GM11168 (cell line): ENCODE data around the gene IL17B.

Experiments
- in situ Hi-C: fragments of 300-500 bp; cut with MboI; formaldehyde crosslinking; loops from one replicate; pipeline ENCODE4 v1.12.0; 2022; ENCODE audit warnings: low sequenced_read_pairs; ENCODE audit not compliant: unreplicated experiment

IL17B gene

DNA sequence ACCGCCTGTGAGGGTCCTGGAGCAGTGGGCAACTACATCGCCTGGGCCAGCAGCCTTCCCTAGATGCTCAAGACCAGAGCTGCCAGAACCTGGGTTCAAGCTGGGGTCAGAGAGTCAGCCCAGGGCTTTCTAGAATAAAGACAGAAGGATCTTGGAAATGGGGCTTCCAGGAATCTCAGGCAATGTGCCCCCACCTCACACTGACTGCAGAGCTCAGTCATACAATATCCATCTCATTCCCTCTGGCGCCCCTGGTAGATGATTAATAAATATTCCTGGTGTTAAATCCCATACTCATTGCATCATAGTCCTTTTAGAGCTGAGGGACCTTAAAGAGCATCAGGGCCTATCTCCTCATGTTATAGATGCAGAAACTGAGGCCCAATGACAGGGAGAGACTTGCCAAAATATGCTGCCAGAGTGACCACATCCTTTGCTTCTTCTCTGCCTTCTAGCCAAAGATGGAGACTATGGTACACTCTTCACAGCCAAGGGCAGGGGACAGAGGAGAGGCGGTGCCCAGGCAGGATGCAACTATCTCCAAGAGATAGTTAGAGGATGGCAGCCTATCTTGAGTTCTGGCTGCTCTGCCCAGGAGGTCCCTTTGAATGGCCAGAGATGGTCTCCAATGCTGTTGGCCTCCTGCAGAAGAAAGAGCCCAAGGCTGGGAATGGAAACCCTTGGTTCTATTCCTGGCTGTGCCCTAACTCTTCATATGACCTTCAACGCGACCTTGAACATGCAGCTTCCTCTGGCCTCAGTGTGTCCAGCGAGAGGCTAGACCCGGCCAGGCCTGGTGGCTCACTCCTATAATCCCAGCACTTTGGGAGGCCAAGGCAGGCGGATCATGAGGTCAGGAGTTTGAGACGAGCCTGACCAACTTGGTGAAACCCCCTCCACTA, 36.2 kb upstream of the IL17B start:
- in situ Hi-C loops = no loop called here

DNA sequence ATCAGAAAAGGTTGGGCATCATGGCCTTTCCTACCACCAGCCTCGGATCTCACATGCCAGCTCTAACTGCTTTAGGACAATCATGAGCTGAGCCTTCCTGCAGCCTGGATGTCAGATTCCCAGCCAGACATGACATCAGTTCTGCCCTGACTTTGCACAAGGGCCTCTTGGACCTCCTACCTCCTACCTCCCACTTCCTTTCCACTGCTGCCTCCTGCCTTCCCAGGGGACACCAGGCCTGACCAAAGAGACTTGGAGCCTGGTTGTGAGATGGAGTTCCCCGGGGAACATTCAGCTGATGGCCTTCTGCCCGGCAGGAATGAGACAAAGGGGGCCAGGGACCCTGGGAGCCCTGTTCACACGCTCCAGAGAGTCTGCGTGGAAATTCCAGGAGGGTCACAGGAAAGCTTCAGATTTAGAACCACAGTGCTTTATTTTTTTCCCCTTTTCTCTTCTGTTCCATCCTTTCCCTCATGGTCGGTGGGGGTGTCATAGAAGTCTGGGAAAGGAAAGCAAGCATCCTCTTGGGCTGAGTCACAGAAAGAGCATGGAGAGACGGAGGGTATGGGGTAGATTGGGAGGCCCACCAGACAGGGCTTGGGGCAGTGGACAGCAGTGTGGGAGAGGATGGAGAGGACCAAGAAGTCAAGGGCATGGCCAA, 35.4 kb upstream of the IL17B start:
- in situ Hi-C loops = no loop called here

GRCh38 chr5:149413477-149414210, 34.6 kb upstream of the IL17B start:
- in situ Hi-C loops = no loop called here

DNA sequence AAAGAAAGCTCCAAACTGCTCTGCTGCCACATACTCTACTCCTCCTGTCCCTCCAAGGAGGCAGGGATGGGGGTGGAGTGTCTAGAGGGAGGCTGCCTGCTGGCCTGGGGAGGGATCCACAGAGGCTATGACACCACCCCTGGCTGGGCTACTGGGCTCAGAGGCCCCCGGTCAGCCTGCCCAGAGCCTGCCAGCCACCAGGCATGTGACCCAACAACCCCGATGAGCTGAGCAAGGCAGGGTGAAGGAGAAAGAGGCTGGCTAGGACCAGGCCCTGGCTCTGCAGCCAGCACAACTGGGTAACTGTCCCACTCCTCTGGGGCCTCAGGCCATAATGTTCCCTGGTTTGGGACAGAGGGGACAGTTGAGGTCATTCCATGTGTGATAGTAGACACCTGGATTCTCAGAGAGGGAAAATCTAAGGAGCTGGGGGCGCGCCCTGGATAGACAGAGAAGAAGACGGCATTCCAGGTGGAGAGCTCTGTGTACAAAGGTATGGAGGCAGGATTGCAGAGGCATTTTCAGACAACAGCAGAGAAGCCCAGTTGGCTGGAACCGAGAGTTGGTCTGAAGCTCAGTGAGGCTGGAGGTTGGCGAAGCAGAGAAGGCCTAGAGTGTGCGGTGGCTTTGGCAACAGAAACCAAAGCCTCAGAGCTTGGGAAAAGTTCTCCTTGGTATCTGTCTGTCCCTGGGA, 33.8 kb upstream of the IL17B start:
- in situ Hi-C loops = no loop called here

GRCh38 chr5:149411738-149412519, 32.8 kb upstream of the IL17B start:
- in situ Hi-C loops = no loop called here

GRCh38 chr5:149410721-149411432, 31.8 kb upstream of the IL17B start:
- in situ Hi-C loops = no loop called here

DNA sequence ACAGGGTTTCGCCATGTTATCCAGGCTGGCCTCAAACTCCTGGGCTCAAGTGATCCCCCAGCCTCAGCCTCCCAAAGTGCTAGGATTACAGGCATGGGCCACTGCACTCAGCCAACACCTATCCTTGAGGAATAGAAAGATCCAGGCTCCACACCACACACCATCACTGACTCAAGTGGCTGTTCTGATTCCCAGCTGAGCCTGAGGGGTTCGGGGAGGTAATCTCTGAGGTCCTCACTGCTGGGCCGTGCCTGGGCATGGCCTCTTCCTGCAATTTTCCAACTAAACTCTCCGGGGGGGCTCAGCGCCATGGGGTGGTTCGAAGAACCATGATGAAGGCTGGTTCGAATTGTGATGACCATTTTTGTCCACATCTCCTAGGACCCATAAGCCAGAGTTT, 31.0 kb upstream of the IL17B start:
- in situ Hi-C loops = no loop called here

DNA sequence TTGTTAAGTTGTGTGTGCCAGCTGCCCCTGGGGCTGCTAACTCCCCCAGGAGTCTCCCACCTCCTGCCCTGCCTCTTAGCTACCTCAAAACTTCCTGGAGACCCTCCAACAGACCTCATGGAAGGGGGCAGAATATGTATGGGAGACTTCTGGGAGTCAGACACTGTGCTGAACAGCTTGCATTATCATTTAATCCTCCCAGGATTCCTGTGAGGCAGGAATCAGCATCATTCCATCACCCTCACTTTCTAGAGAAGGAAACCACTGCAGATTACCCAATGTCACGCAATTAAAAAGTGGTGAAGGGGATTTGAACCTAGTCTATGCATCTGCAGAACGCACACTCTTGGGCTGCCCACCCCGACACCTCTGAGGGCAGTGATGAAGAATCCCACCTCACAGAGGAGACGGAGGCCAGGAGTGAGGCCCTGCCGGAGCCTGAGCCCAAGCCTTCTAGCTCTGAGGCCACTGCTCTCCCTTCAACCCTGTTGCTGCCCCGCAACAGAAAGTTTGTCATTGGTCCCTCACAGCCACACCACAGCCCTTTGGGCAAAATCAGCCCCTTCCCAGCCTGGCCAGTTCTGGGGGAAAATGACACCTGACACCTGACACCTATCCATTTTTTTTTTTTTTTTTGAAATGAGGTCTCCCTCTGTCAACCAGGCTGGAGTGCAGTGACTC, 30.3 kb upstream of the IL17B start:
- in situ Hi-C loops = no loop called here

GRCh38 chr5:149408252-149409099, 29.4 kb upstream of the IL17B start:
- in situ Hi-C loops = no loop called here

DNA sequence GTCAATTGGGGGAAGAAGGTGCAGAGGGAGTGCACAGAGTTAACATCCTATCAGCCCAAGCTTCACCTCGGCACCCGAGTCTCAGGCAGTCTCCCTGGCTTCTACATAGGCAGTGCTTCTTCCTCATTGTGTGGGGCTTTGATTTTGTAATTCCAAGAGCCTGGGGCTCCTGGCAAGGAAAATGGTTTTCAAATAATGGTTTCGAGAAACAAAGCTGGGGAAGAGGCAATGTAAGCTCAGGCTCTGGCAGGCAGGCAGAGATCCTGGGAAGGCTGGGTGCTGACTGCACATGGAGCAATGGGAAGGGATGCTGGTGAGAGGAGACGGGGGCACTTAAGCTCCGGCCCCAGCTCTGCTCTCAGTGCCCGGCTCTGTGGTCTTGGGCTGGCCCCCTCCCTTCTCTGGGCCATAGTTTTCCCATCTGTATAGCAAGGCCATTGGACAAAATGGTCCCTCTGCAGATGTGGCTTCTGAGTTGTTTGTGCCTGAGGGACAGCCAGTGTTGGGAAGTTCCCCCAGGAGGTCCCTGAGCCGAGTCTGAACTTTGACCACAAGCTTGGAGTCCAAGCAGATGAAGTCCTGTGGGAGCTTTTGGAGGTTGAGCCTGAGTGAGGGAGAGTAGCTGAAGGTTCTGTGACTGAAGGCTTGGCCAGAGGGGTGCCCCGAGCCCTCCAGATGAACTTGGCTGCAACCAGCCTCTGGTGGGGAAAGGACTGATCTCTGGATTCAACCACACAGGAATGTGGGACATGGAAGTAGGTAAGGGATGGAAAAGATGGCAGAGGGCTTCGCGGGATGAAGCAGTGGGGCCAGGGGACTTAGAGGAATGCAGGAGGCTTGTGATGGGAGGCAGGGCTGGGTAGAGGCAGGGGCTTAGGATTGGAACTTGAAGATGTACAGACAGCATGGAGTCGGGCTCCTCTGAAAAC, 28.5 kb upstream of the IL17B start:
- in situ Hi-C loops = no loop called here

- in situ Hi-C loops = no loop called here
These were observed 27.9 kb upstream of the IL17B start for GRCh38 chr5:149406979-149407306.

- in situ Hi-C loops = no loop called here
These were observed 27.3 kb upstream of the IL17B start for GRCh38 chr5:149406203-149406978.

DNA sequence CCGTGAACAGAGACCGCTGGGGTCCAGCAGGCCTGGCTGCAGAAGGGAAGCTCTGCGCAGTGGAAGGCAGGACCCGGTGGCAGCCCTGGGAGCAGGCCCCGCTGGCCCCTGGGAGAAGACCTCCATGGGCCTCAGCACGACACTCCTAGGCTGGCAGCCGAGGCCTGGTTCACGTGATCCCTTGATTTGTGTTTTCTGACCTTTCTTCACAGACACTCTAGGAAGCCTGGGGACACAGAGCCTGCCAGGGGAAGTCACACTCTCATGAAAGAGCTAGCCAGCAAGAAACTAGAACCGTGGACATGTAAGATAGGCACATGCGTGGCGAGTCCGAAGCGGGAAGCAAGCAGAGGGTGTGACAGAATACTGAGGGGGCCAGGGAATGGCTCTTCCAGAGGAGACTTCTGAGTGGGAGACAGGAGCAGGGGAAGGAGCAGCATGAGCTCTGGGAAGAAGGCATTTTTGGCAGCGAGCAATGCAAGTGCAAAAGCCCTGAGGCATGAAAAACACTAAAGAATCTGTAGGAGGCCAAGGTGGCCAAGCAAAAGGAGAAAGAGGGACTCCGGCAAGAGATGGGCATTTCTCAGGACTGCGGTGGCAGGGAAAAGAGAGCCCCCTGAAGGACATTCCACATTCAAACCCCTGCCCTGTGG, 26.6 kb upstream of the IL17B start:
- in situ Hi-C loops = no loop called here

GRCh38 chr5:149404746-149405549, 25.9 kb upstream of the IL17B start:
- in situ Hi-C loops = no loop called here
